HG02884 (cell line): ENCODE data around the gene APOE.
"Not testable (repeated sequence)": the region's sequence is repeated elsewhere in the genome, so short reads cannot be mapped to it uniquely, and the experiment has no call there.

Source experiments
- ATAC-seq: cut with Tn5 transposase; IDR thresholded peaks from one replicate; pipeline ENCODE4 v1.9.1; 2021; ENCODE audit warnings: mild to moderate bottlenecking, moderate library complexity; ENCODE audit not compliant: unreplicated experiment

The APOE gene

DNA sequence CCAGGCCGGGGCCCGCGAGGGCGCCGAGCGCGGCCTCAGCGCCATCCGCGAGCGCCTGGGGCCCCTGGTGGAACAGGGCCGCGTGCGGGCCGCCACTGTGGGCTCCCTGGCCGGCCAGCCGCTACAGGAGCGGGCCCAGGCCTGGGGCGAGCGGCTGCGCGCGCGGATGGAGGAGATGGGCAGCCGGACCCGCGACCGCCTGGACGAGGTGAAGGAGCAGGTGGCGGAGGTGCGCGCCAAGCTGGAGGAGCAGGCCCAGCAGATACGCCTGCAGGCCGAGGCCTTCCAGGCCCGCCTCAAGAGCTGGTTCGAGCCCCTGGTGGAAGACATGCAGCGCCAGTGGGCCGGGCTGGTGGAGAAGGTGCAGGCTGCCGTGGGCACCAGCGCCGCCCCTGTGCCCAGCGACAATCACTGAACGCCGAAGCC, 3.3 kb downstream of the APOE start:
- no peak for ATAC-seq

DNA sequence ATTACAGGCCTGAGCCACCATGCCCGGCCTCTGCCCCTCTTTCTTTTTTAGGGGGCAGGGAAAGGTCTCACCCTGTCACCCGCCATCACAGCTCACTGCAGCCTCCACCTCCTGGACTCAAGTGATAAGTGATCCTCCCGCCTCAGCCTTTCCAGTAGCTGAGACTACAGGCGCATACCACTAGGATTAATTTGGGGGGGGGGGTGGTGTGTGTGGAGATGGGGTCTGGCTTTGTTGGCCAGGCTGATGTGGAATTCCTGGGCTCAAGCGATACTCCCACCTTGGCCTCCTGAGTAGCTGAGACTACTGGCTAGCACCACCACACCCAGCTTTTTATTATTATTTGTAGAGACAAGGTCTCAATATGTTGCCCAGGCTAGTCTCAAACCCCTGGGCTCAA, 4.2 kb downstream of the APOE start:
- ATAC-seq, result no peak

DNA sequence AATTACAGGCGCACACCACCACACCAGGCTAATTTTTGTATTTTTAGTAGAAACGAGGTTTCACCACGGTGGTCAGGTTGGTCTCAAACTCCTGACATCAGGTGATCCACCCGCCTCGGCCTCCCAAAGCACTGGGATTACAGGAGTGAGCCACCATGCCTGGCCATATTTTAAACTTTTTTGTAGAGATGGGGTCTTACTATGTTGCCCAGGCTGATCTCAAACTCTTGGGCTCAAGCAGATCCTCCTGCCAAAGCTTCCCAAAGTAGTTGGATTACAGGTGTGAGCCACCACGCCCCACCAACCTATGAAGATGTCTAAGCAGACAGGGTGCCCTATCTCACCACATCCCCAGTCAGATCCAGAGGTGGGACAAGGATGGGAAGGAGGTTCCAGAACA, 6.3 kb downstream of the APOE start:
- not testable (repeated sequence) for ATAC-seq

DNA sequence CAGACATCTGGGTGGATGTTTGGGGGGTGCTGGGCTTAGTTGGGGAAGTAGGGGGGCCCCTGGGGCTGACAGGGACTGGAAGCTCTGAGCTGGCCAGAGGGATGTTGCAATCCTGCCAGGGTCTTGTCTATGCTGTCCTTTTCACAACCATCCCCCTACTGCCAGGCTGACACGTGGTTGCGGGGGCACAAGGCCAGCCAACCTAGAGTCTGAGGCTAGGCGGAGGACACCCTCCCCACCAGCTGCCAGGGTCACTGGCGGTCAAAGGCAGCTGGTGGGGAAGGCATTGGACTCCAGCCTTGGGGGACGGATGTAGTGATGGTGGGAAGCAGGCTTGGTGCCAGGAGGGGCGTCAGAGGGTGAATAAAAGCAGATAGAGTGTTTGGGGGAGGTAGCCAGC, 7.3 kb downstream of the APOE start:
- ATAC-seq, result no peak

DNA sequence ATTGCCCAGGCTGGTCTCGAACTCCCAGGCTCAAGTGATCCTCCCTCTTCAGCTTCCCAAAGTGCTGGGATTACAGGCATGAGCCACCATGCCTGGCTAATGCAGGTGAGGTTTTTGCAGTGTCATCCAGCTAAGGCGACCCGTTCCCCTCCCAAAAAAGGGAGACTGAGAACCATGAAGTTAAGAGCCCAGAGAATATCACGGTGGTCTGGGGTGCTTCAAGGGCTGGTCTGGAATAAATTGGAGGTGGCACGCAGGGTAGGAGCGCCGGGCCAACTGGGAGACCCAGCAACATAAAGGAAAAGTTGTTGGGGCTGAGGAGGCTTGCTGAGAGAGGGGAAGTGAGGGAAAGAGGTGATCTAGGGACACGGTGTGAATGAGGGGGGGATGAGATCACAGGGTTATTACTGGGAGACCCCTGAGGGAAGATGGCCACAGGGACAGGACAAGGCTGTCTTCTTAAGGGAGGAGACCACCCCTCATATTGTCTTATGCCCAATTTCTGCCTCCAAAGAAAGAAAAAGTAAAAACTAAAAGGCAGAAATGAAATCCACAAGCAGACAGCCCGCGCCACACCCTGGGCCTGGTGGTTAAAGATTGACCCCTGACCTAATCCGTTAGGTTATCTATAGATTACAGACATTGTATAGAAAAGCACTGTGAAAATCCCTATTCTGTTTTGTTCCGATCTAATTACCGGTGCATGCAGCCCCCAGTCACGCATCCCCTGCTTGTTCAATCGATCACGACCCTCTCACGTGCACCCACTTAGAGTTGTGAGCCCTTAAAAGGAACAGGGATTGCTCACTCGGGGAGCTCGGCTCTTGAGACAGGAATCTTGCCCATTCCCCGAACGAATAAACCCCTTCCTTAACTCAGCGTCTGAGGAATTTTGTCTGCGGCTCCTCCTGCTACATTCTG, 8.2 kb downstream of the APOE start:
- ATAC-seq, result not testable (repeated sequence)

DNA sequence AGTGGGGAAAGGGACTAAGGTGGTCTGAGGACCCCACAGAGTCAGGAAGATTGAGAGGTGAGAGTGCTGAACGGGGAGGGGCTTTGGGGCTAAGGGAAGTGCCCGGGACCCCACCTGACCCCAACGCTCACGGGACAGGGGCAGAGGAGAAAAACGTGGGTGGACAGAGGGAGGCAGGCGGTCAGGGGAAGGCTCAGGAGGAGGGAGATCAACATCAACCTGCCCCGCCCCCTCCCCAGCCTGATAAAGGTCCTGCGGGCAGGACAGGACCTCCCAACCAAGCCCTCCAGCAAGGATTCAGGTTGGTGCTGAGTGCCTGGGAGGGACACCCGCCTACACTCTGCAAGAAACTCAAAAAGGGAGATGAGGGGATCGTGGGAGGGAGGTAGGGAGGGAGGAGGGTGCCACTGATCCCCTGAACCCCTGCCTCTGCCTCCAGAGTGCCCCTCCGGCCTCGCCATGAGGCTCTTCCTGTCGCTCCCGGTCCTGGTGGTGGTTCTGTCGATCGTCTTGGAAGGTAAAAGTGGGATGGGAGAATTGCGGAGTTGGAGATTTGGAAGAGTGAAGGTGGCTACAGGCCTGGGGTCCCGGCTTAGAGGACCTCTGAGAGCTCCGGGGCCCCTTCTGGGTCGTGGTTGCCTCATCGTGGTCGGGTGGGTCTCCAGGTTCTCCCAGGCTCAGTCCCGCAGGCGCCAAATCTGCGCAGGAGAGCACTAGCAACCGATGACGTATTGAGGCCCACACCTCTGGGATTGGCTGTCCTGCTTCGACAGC, 9.0 kb downstream of the APOE start, which contains the start of gene APOC1:
TSS of gene APOC1 (plus strand) at position 176 of the 774 bp plus-strand sequence. CDS start at position 460, 284 bp downstream.
- ATAC-seq, result peak; percentile 96

DNA sequence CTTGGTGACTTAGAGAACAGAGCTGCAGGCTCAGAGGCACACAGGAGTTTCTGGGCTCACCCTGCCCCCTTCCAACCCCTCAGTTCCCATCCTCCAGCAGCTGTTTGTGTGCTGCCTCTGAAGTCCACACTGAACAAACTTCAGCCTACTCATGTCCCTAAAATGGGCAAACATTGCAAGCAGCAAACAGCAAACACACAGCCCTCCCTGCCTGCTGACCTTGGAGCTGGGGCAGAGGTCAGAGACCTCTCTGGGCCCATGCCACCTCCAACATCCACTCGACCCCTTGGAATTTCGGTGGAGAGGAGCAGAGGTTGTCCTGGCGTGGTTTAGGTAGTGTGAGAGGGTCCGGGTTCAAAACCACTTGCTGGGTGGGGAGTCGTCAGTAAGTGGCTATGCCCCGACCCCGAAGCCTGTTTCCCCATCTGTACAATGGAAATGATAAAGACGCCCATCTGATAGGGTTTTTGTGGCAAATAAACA, 18.7 kb downstream of the APOE start:
- ATAC-seq, result no peak

DNA sequence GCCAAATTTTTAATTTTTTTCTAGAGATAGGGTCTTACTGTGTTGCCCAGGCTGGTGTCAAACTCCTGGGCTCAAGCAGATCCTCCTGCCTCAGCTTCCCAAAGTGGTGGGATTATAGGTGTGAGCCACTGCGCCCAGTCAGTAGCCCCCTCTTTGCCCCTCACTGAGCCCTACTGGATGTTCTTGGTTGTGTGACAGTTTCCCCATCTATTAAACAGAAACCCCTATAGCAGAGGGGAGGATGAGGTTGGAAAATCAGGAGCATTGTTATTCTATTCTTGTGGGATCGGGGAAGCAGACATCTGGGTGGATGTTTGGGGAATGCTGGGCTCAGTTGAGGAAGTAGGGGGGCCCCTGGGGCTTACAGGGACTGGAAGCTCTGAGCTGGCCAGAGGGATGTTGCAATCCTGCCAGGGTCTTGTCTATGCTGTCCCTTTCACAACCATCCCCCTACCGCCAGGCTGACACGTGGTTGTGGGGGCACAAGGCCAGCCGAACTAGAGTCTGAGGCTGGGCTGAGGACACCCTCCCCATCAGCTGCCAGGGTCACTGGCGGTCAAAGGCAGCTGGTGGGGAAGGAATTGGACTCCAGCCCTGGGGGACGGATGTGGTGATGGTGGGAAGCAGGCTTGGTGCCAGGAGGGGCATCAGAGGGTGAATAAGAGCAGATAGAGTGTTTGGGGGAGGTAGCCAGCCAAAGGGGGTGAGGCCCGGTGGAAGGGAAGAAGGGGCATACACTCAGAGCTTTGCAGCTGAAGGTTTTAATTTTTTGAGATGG, 19.7 kb downstream of the APOE start:
- ATAC-seq, result no peak

DNA sequence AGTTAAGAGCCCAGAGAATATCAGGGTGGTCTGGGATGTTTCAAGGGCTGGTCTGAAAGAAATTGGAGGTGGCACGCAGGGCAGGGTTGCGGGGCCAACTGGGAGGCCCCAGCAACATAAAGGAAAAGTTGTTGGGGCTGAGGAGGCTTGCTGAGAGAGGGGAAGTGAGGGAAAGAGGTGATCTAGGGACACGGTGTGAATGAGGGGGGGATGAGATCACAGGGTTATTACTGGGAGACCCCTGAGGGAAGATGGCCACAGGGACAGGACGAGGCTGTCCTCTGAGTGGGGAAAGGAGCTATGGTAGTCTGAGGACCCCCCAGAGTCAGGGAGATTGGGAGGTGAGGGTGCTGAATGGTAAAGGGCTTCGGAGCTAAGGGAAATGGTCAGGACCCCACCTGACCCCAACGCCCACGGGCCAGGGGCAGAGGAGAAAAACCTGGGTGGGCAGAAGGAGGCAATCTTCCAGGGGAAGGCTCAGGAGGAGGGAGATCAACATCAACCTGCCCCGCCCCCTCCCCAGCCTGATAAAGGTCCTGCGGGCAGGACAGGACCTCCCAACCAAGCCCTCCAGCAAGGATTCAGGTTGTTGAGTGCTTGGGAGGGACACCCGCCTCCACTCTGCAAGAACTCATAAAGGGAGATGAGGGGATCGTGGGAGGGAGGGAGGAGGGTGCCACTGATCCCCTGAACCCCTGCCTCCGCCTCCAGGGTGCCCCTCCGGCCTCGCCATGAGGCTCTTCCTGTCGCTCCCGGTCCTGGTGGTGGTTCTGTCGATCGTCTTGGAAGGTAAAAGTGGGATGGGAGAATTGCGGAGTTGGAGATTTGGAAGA, 20.9 kb downstream of the APOE start:
- not testable (repeated sequence) for ATAC-seq

DNA sequence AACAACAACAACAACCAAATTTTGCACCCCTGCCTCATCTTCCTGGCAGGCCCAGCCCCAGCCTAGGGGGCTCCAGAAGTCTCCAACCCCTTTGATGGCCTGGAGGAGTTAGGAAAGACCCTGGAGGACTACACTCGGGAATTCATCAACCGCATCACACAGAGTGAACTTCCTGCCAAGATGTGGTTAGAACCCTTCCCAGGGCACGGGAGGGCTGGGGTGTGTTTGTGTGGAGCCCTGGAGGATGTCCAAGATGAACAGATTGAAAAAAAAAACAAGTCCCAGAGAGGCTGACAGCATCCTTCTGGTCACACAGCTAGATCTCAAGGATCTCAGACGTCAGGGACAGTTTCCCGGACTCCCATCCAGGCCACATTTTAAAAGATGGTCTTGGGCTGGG, 22.1 kb downstream of the APOE start:
- no peak for ATAC-seq

DNA sequence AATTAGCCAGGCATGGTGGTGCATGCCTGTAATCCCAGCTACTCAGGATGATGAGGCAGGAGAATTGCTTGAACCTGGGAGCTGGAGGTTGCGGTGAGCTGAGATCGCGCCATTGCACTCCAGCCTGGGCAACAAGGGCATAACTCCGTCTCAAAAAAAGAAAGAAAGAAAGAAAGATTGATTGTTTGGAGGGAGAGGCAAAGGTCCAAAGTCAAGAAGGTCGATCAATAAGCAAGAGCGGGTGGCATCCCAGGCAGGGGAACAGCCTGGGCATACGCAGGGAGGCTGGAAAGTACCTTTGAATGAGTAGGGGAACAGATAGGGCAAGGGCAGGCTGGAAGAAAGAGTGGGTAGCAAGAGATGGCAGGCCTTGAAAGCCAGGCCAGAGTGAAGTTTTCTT, 24.5 kb downstream of the APOE start:
- ATAC-seq, result no peak

DNA sequence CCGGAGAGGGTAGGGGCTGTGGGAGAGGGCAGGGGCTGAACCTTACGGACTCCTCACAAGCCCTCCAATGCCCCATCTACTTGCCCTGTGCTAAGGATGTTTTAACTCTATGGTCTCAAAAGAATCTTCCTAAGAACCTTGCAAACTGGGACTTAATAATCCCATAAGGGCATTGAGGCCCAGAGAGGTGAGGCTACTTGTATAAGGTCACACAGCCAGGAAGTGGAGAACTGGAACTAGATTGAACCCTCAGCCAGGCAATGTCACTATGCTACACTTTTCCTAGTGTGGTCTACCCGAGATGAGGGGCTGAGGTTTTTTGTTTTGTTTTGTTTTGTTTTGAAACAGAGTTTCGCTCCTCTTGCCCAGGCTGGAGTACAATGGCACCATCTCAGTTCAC, 25.9 kb downstream of the APOE start:
- no peak for ATAC-seq

DNA sequence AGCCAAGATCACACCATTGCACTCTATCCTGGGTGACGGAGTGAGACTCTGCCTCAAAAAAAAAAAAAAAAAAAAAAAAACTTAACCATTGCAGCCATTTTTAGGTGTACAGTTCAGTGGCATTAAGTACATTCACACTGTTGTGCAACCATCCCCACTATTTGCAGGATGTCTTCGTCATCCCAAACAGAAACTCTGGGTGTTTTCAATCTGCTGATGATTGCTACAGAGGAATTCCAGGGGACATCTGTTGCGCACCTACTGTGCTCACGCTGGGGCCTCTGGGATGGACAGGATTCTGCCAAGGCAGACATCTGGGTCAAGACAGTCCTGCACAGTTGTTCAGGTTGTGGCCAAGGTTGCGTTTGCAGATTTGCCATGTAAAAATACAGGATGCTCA, 34.1 kb downstream of the APOE start:
- ATAC-seq, result no peak

DNA sequence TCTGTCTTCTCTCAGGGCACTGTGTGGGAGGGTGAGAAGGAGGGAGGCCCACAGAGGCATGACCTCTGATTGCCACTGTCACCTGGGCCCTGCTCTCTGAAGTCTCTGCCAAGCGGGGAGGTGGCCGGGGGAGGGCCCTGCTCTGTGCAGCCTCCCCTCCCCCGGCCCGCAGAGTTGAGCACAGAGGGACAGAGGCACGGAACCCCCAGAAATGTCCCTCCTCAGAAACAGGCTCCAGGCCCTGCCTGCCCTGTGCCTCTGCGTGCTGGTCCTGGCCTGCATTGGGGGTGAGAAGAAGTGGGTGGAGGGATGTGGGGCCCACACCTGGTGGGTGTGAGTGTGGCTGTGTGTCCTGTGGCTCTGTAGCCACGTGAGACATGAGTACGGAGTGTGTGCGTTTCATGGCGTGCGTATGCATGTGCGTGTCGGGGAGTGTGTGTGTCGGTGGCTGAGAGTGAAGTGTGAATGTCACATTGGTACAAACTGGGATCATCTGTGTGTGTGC, 36.5 kb downstream of the APOE start, which contains the start of gene APOC4:
TSS of gene APOC4 (plus strand) at position 171 of the 505 bp plus-strand sequence. CDS start at position 212, 41 bp downstream.
- no peak for ATAC-seq

DNA sequence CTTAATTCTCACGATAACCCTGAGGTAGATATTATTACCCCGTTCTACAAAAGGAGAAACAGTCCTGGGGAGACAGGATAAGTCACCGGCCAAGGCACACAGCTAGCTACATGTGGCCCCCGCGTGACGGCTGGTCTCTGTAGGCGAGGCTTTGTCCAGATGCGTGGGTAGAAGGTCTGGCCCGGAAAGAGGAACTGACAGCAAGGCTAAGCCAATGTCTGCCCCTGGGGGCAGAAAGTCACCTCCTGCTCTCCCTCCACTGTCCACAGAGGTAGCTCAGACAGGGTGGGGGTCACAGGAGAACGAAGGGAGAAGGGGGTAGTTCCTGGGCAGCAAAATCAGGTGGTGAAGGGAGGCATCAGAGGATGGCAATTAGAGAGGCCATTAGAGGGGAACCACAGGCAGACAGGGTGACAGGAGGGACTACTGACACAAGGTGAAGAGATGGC, 38.2 kb downstream of the APOE start:
- peak; percentile 52 for ATAC-seq

DNA sequence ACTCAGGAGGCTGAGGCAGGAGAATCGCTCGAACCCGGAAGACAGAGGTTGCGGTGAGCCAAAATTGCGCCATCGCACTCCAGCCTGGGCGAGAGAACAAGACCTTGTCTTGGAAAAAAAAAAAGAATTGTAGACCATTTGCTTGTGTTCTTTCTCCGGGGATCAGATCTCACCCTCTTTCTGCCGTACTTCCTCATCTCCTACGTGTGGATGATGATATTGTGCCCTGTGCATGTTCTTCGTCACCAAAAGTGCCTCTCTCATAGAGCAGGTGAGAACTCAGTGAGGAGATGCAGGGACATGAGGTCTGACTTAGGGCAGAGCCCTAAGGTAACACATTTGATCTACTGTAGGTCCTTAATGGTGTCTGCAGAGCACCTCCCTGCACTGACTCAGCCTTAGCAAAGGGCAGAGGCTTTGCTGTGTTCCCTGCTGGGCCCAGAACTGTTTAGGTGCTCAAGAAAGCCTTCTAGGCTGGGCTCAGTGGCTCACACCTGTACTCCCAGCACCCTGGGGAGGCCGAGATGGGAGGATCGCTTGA, 41.5 kb downstream of the APOE start:
- no peak for ATAC-seq

DNA sequence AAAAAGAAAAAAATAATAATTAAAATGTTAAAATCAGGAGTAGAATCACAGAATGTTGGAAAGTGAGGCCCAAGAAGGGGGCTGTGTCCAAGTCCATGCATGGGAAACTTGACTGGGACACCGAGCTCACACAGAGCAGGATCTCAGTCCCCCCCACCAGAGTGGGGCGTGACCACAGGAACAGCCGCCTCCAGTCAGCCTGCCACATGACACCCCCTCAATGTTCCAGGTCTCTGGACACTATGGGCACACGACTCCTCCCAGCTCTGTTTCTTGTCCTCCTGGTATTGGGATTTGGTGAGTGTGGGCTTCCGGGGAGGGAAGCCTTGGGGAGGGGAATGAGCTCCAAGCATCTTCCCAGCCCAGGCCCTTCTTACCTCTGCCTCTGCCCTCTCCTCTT, 42.6 kb downstream of the APOE start:
- no peak for ATAC-seq

DNA sequence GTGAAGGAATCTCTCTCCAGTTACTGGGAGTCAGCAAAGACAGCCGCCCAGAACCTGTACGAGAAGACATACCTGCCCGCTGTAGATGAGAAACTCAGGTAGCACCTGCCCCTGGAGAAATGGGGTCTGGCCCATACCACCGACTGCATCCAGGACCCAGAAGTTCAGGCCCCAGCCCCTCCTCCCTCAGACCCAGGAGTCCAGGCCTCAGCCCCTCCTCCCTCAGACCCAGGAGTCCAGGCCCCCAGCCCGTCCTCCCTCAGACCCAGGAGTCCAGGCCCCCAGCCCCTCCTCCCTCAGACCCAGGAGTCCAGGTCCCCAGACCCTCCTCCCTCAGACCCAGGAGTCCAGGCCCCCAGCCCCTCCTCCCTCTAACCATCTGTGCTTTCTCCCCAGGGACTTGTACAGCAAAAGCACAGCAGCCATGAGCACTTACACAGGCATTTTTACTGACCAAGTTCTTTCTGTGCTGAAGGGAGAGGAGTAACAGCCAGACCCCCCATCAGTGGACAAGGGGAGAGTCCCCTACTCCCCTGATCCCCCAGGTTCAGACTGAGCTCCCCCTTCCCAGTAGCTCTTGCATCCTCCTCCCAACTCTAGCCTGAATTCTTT, 43.3 kb downstream of the APOE start:
- no peak for ATAC-seq

DNA sequence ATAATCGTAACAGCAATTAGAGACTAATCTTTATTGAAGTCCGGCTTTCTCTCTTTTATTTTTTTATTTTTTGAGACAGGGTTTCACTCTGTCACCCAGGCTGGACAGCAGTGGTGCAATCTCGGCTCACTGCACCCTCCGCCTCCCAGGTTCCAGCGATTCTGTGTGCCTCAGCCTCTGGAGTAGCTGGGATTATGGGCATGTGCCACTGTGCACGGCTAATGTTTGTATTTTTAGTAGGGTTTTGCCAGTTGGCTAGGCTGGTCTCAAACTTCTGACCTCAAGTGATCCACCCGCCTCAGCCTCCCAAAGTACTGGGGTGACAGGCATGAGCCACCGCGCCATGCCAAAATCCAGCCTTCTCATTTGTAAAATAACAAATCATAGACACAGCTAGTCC, 44.0 kb downstream of the APOE start:
- no peak for ATAC-seq
